ENCODE measurements around the gene BANK1.

GRCh38 chr4:102116121-102116520 lies 325.6 kb downstream of the BANK1 start:
- TF ChIP-seq ZBTB20 (tag by site-specific recombination; IDR thresholded peaks at IDR 0.05): no peak
- TF ChIP-seq YY1 (tag by site-specific recombination; IDR thresholded peaks at IDR 0.05): no peak
- TF ChIP-seq, protein P1, sequence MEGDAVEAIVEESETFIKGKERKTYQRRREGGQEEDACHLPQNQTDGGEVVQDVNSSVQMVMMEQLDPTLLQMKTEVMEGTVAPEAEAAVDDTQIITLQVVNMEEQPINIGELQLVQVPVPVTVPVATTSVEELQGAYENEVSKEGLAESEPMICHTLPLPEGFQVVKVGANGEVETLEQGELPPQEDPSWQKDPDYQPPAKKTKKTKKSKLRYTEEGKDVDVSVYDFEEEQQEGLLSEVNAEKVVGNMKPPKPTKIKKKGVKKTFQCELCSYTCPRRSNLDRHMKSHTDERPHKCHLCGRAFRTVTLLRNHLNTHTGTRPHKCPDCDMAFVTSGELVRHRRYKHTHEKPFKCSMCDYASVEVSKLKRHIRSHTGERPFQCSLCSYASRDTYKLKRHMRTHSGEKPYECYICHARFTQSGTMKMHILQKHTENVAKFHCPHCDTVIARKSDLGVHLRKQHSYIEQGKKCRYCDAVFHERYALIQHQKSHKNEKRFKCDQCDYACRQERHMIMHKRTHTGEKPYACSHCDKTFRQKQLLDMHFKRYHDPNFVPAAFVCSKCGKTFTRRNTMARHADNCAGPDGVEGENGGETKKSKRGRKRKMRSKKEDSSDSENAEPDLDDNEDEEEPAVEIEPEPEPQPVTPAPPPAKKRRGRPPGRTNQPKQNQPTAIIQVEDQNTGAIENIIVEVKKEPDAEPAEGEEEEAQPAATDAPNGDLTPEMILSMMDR (tag by site-specific recombination; IDR thresholded peaks at IDR 0.05): no peak
- TF ChIP-seq ZNF510 (tag by site-specific recombination; IDR thresholded peaks at IDR 0.05; ENCODE audit: insufficient replicate concordance): no peak
- TF ChIP-seq, protein P2, sequence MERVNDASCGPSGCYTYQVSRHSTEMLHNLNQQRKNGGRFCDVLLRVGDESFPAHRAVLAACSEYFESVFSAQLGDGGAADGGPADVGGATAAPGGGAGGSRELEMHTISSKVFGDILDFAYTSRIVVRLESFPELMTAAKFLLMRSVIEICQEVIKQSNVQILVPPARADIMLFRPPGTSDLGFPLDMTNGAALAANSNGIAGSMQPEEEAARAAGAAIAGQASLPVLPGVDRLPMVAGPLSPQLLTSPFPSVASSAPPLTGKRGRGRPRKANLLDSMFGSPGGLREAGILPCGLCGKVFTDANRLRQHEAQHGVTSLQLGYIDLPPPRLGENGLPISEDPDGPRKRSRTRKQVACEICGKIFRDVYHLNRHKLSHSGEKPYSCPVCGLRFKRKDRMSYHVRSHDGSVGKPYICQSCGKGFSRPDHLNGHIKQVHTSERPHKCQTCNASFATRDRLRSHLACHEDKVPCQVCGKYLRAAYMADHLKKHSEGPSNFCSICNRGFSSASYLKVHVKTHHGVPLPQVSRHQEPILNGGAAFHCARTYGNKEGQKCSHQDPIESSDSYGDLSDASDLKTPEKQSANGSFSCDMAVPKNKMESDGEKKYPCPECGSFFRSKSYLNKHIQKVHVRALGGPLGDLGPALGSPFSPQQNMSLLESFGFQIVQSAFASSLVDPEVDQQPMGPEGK (tag by site-specific recombination; IDR thresholded peaks at IDR 0.05): no peak
- TF ChIP-seq ZNF155 (tag by site-specific recombination; IDR thresholded peaks at IDR 0.05): no peak
- TF ChIP-seq ZNF335 (tag by site-specific recombination; conservative IDR thresholded peaks at IDR 0.05): no peak
- no peak for TF ChIP-seq SETDB1 (IDR thresholded peaks at IDR 0.05; ENCODE audit: insufficient read length, low read length)
- no peak for TF ChIP-seq ZNF274 (IDR thresholded peaks at IDR 0.05; ENCODE audit: low read length)
- no peak for TF ChIP-seq ZNF274 (tag by site-specific recombination; IDR thresholded peaks at IDR 0.05; ENCODE audit: borderline replicate concordance)

Data from HEK293 (cell line).